GM21367 (cell line): Measurements from ENCODE around the gene DPPA5.
"Not testable (repeated sequence)": the region's sequence is repeated elsewhere in the genome, so short reads cannot be mapped to it uniquely, and the experiment has no call there.

Experiments used
- ATAC-seq: cut with Tn5 transposase; IDR thresholded peaks from one replicate; pipeline ENCODE4 v1.9.1; 2021; ENCODE audit not compliant: unreplicated experiment

The DPPA5 gene

DNA sequence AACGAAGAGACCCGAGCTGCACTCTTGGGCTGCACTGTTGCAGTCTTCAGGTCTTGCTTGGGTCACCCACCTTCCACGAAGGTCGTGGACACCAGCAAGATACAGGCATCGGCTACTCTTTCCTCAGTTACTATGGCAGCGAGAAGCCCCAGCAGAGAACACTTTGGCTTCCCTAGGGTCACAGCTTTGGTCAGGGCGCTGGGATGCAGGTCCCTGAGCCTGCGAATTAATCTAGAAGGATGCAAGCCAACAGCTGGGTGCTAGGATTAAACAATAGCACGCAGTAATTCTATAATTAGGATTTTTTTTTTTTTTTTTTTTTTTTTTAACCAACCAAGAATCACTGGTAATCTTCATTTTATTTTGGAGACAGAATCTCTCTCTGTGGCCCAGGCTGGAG lies 10.5 kb upstream of the DPPA5 start:
- ATAC-seq: no peak

DNA sequence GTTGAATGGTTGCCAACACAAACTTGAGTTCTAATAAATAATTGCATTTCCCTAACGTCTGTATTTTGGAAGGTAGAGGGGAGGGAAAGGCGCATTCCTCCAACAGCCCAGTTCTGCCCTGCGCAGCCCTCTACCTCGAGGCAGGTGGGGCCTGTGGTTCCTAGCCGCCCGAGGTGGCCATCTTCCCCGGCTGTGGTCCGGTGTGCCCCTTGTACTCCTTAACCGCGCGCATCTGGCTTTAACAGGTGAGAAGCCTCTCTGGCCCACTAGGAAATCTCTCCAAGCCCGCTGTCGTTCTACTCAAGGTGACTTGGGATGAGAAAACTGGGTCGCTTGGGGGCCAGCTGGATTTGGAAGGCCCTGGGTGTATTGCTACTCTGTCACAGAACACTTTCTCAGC lies 10.0 kb upstream of the DPPA5 start:
- ATAC-seq: no peak

DNA sequence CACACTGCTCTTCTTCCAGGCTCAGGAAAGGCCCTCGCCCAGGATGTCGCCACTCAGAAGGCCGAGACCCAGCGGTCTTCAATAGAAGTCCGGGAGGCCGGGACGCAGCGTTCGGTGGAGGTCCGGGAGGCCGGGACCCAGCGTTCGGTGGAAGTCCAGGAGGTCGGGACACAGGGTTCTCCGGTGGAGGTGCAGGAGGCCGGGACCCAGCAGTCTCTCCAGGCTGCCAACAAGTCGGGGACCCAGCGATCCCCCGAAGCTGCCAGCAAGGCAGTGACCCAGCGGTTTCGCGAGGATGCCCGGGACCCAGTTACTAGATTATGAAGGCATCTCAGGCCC lies 9.4 kb upstream of the DPPA5 start:
- ATAC-seq: no peak

DNA sequence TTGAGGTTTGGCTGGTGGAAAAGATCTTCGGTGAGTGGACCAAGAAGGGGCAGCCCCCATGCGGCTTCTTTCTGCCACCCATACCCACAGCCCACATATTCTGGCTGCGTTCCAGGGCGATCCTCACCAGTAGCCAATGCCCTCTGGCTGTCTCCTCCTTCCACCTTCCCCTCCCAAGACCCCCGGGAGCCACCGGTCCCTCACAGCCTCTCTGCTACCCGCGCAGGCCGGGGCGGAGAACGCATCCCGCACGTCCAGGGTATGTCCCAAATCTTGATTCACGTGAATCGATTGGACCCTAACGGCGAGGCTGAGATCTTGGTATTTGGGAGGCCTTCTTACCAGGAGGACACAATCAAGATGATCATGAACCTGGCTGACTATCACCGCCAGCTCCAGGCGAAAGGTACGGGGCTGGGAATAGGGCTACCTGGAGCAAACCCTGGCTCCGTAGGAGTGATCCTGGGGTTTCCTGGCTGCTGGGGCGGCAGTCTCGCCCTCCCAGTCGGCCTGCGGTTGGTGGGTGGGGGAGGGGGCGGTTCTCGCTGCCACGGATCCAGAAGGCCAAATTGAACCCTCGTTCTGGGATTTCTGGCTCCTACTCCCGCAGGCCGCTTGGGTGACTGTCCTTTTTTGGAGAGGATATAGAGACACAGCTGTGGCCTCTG lies 8.9 kb upstream of the DPPA5 start:
- no peak for ATAC-seq

DNA sequence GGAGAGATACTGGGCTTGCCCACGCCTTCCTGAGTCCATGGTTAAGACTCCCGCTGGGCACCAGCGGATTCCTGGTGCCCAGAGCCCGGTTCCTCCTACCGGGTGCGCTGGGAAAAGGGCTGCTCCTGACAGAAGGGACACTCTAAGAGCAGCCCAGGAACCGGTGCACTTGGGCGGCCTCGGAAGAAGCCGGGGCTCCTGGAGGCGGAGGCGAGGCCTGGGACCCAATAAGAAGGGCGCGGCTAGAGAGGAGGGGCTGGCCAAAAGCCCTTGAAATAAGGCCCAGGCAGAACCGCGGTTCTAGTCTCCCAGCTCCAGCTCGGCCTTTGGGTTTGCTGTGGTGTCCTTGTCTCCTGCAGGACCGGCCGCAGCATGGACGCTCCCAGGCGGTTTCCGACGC lies 8.3 kb upstream of the DPPA5 start, which contains the start of gene KHDC3L:
Gene KHDC3L, plus strand, starts transcription at position 301 of the 400 bp plus-strand sequence. Its CDS starts 72 bp downstream, at position 373.
- no peak for ATAC-seq

DNA sequence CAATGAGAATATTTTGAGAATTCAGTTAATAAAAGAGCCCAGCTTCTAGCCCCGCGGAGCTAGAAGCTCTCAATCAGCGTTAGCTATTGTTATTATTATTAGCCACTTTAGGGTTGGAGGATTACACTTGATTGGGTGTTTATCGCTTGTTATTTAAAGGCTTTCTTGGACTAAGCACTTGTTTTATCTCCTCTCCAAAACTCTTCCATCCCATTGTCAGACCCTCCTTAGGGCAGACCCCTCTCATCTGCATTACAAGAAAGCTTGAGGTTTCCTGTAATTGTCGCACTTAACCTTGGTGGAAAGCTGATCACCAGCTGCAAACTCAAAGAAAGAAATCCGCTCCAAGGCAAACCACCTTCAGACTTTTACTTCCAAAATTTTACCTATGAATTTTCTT lies 4.8 kb downstream of the DPPA5 start:
- ATAC-seq: no peak

DNA sequence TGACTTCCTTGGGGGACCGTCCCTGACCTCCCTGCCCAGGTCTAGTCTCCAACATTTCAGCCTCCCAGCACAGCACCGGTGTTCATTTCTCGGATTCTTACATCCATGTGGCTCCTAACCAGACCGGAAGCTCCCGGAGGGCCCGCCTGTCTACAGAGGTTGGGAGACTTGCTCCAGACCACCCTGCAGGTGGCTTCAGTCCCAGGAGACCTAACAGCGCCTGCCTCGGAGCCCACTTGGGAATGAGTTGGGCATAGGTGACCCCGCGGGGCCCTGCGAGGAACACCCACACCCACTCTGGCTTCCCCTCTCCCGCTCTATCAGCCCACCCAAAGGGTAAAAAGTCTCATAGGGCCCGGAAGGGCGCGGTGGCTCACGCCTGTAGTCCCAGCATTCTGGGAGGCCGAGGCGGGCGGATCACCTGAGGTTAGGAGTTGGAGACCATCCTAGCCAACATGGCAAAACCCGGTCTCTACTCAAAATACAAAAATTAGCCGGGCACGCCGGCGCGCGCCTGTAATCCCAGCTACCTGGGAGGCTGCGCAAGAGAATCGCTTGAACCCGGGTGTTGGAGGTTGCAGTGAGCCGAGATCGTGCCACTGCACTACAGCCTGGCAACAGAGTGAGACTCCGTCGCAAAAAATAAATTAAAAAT lies 5.4 kb downstream of the DPPA5 start:
- no peak for ATAC-seq

DNA sequence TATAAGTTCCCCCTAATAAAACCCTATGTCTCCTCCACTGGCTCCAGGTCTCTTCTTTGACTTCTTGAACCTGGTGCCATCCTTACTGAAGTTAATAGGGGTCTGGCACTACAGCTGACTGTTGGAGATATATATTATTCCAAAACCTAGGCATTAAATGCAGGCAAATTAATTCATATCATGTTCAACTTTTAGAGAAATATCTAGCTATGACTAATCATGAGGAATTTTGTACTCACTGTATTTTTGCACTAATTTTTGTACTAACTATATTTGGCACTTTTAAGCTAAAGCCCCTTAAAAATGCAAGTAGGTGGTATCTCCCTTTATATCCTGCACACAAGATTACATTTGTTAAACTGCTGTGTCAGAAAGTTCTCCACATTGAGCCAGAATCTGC lies 10.9 kb downstream of the DPPA5 start:
- ATAC-seq: no peak

DNA sequence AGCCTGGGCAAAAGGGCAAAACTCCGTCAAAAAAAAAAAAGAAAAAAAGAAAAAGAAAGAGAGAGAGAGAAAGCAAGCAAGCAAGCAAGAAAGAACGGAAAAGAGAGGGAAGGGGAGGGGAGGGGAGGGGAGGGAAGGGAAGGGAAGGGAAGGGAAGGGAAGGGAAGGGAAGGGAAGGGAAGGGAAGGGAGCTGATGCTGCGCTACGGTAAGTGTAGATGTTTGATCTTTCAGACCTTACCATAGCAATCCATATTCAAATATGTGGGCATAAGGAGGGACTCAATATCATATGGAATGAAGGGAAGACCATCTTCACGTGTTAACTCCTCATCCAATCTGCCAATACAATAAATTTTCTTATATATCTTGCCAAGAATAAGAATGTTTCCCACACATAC lies 11.9 kb downstream of the DPPA5 start:
- ATAC-seq: no peak

DNA sequence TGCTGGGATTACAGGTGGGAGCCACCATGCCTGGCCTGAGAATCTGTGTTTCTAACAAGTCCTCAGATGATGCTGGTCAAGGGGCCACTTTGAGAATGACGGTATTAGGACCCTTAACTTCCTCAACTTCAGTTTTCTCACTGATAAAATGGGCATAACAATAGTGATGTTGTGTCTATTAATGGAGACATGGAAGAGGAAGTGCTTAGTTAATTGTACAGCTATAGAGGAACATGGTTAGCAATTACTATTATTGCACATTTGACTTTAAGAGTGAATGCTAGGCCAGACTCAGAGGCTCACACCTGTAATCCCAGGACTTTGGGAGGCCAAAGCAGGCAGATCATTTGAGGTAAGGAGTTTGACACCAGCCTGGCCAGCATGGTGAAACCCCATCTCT lies 12.7 kb downstream of the DPPA5 start:
- ATAC-seq: no peak

DNA sequence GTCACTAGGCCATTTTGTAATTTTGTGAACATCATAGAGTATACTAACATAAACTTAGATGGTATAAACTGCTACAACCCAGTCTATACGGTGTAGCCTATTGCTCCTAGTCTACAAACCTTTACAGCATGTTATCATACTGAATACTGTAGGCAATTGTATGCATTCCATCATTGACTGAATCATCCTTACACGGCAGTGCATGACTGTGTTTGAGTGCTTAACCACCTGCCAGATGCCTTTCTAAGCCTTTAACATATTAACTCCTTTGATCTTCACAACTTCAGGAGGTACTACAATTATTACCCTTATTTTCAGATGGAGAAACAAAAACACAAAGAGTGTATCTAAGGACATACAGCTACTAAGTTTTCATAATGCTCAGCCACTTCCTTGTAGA lies 14.0 kb downstream of the DPPA5 start:
- ATAC-seq: no peak

DNA sequence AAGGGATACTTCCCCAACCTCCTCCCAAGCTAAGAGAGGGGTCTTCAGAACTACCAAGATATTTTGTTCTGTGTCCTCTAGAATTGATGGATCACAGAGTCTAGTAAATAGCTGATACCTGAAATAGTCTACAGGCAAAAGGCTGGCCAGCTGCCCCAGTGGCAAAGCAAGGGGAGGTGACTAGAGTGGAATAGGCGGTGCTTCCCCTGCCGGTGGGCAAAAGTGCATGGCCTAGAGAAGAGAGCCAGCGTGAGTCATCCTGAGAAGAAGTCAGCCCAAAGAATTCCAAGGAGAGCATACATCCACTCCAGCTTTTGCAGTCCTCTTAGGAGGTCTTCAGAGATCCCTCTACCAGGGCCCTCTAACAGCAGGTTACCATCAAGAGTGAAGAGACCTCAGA lies 14.7 kb downstream of the DPPA5 start:
- no peak for ATAC-seq

DNA sequence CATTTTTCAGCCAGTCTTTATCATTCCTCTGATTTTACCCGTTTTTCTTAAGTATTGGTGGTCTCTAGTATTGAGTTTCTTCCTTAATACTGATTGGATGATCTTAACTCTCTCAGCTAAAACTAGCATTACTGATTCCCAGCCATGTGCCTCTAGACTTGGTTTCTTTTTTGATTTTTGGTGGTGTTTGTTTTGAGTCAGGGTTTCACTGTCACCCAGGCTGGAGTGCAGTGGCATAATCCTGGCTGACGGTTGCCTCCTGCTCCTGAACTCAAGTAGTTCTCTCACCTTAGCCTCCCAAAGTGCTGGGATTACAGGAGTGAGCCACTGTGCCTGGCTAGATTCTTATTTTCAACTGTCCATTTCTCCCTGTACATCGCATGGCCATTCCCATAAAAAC lies 24.9 kb downstream of the DPPA5 start:
- ATAC-seq: peak; percentile 64

DNA sequence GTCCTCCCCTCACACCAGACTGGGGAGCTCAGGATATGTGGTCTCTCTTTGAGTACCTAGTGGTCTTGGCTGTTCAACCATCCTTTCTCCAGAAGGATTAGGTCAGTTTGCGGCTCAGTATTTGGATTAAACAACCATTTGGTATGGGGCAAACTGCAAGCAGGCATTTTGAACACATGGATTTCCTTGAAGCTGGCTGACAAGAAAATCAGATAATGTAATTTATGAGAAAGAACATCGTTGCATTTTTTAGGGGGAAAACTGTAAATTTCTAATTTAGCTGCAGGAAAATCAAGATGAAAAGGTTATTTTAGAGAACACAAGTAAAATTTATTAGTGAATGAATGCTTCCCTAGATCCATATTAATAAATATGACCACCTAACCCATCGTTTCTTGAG lies 25.3 kb downstream of the DPPA5 start:
- ATAC-seq: no peak

DNA sequence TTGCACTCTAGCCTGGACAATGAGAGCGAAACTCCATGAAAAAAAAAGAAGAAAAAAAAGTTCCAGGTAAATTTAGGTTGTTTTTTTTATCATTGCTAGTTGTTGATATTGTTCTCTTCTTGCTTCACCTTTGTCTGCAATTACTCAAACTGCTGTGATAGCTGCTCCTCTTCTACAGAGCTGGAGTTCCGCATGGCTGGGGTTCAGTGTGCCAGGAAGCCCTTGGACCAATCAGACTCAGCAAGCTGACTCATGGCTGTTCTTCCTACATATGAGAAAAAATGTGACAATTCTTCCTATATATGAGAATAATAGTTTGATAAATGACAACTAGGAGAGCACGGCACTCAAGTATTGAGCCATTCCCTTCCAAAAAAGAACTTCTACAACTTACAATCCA lies 28.4 kb downstream of the DPPA5 start:
- no peak for ATAC-seq

DNA sequence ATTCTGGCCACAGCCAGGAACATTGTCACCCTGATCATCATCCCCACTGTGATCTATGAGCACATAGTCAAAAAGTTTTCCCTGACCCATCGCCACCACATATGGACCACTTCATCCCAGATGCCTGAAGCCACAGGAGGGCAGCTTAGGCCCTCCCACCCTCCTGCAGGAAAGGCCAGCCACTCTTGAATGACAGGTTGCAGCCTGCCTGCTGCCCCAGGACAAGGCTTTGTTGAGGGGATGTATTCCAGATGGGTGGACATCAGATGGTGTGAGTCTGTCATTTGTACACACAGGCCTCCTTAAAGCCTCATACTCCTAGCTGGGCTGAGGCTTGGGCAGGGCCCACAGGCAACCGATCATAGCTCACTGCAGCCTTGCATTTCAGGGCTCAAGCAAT lies 30.8 kb downstream of the DPPA5 start:
- no peak for ATAC-seq

DNA sequence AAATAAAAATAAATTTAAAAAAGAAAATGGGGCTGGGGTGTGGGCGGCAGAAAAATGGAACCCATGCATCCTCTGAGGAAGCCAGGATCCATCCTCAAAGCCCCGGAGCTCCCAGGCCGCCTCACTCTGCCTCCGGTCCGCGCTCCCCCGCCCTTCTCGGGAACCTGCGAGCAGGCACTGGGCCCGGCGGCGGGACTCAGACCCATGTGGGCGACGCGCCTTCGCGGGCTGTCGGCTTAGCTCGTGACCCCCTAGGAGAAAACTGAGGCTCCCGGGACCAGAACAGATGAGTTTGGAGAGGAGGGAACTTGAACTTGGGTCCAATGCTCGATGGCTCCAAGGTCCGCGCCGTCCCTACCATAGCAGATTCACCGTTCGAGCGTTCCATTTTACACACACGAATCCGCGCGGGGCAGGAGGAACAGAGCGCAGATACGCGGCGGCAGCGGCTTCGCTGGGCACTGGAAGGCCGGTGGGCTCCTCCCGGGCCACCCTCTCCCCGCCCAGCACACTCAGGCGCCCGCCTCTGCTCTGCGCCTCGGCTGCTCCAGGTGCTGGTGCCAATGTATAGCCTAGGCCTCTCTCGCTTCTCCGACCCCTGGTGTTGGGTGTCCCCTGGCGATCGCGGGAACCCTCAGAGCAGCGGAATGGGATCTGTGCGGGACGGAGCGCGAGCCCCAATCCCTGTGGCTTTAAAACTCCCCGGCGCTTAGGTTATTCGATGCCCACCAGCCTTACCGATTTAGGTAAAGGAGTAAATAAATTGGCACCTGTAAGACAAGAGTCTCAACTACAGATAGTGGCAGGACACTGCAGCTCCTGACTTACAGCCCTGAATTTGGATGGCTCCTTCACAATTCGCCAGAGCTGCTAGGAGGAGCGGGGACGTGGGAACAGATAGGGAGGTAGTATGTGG lies 39.2 kb downstream of the DPPA5 start:
- no peak for ATAC-seq

DNA sequence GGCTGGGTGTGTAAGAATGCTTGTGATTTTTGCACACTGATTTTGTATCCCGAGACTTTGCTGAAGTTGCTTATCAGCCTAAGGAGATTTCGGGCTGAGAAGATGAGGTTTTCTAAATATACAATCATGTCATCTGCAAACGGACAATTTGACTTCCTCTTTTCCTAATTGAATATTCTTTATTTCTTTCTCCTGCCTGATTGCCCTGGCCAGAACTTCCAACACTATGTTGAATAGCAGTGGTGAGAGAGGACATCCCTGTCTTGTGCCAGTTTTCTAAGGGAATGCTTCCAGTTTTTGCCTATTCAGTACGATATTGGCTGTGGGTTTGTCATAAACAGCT lies 43.6 kb downstream of the DPPA5 start:
- ATAC-seq: not testable (repeated sequence)

DNA sequence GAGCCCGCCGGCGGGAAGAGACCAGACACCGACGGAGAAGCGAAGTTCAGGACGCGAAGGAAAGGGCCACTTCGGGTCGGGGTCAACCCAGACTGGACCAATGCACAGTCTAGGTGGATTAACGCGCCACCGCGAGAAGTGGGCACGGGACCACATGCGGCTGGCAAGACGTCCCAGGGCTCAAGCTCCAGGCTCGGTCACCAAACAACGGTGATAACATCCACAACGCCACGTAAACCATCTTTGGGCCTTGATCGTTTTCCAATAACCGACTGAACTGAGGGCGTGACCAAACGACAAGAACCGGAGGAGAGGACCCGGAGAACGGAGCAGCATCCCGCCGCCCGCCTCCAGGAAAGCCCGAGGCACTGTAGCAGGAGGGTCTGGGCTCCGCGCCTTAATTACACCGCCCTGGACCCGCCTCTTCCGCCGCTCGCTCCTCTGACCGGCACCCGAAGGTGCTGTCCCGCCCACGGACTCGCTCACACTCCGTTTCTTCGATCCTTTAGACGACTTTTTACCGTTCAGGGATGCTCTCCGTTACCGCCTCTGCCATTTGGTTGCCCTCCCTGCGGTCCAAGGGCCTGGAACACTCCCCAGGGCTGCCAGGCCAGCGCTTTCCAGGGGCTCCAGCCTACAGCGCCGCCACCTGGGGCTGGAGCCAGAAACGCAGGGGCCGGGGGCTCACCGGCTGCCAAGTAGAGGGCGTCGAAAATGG lies 44.1 kb downstream of the DPPA5 start:
- peak; percentile 98 for ATAC-seq

DNA sequence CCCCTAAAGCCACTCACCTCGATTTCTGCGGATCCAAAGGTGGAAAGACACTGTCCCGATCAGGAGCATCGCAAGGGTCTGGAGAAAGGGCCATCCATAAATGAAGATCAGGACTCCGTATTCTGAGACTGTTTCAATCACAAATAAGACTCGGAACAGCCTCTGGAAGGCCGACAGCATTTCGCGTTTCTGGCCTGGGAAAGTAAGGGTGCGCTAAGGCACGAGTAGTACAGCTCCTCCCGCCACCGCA lies 44.6 kb downstream of the DPPA5 start:
- ATAC-seq: no peak

DNA sequence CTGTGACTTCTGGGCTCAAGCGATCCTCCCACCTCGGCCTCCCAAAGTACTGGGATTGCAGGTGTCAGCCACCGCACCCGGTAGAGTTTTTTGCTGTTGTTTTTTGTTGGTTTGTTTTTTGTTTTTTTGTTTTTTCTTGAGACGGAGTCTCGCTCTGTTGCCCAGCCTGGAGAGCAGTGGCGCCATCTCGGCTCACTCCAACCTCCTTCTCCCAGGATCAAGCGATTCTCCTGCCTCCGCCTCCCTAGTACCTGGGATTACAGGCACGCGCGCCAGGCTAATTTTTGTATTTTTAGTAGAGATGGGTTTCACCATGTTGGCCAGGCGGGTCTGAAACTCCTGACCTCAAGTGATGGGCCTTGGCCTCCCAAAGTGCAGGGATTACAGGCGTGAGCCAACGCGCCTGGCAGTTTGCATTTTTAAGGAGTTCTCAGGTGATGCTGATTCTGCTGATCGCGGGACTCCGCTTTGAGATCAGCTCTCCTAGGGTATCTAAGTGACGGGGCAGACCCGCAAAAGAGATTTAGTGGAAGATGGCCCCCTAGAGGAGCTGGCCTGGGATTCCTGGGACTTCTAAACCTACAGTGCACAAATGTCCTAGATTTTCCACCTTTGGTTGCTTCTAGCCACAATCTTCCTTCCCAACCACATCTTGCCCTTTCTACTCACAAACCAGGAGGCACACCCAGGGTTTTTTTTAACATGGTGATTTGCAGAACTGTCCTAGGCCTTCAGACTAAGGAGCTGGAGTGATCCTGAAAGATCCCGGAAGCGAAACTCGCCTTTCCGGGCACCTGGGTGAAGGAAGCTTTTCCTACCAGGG lies 45.2 kb downstream of the DPPA5 start:
- ATAC-seq: no peak
